ENCODE results near the gene CEP128. TPM values are rescaled to one million over a fixed set of nuclear protein-coding genes. Genes with fewer than 3 reads are reported as not detected.

Gene CEP128
- total RNA-seq, 4 donors from 2014 or later: 7.4 to 30.4 (median 11.7) TPM

DNA sequence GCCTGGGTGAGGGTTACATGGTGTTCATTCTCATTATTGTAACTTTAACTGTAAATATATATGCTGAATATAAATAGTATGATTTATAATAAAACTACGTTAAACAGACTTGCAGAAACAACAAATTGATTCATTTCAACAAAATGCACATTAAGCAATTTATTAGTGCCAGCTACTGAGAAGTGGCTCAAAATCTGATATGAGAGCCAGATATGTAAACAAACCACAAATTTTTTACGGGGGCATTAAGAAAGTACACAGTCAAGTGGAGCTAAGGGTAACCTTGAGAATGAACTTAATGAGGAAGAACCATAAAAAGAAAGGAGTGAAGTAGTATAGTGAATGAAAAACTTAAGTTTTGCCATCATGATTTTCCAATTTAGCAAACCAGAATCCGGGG, 40.3 kb downstream of the CEP128 start:
- no peaks in the 10 kb centered on the region for H3K9me3 ChIP-seq
- no peaks in the 10 kb centered on the region for H3K4me1 ChIP-seq
- no peak for TF ChIP-seq EP300 (IDR thresholded peaks at IDR 0.05)
- TF ChIP-seq, protein P1, sequence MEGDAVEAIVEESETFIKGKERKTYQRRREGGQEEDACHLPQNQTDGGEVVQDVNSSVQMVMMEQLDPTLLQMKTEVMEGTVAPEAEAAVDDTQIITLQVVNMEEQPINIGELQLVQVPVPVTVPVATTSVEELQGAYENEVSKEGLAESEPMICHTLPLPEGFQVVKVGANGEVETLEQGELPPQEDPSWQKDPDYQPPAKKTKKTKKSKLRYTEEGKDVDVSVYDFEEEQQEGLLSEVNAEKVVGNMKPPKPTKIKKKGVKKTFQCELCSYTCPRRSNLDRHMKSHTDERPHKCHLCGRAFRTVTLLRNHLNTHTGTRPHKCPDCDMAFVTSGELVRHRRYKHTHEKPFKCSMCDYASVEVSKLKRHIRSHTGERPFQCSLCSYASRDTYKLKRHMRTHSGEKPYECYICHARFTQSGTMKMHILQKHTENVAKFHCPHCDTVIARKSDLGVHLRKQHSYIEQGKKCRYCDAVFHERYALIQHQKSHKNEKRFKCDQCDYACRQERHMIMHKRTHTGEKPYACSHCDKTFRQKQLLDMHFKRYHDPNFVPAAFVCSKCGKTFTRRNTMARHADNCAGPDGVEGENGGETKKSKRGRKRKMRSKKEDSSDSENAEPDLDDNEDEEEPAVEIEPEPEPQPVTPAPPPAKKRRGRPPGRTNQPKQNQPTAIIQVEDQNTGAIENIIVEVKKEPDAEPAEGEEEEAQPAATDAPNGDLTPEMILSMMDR (IDR thresholded peaks at IDR 0.05): no peak
- no peak for TF ChIP-seq POLR2A (IDR thresholded peaks at IDR 0.05)
- TF ChIP-seq POLR2AphosphoS5 (IDR thresholded peaks at IDR 0.05): no peak

DNA sequence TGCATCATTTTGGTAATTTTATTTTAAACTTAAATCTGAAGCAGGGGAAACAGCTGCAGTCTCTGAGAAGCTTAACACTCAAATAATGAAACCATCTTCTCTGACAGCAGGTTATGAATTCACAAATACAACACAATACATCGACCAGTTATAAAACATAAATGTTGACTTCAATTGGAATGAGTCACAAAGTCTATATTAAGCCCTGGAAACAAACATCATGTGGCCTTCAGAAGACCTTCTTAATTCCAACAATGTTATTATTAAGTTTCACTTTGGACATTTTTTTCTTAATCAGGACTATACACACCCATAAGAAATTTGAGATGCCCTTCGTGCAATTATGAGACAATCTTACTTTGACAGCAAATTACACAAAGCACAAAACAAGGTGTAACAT, 68.9 kb downstream of the CEP128 start:
- Histone ChIP-seq H3K4me1 (no peaks in the 10 kb centered on the region), H3K27me3 (no peaks in the 10 kb centered on the region), H3K27ac (no peak overlapping the region), H3K4me3 (no peak overlapping the region), H3K36me3 (no peaks in the 10 kb centered on the region), H3K9me3 (peaks cover 10% of the 10 kb centered on the region)
- TF ChIP-seq EP300 (IDR thresholded peaks at IDR 0.05): no peak
- TF ChIP-seq POLR2A (IDR thresholded peaks at IDR 0.05): no peak
- TF ChIP-seq, protein P1 (IDR thresholded peaks at IDR 0.05): no peak
- no peak for TF ChIP-seq POLR2AphosphoS5 (IDR thresholded peaks at IDR 0.05)
- 80% methylated on average over 2 of the region's 2 CpGs for WGBS
- DNase-seq (ENCODE audit: low spot score in 2 of 2): no peak

More for the DNA sequence above, 40.3 kb downstream of the CEP128 start:
- H3K27me3 ChIP-seq: no peaks in the 10 kb centered on the region
- H3K4me3 ChIP-seq: no peak overlapping the region
- H3K36me3 ChIP-seq: peaks cover 4% of the 10 kb centered on the region
- no peak overlapping the region for H3K27ac ChIP-seq
- DNase-seq (ENCODE audit: low spot score in 2 of 2): no peak
- WGBS: 85% methylated on average over 3 of the region's 3 CpGs

GRCh38 chr14:80868260-80868659, 73.3 kb downstream of the CEP128 start:
- DNase-seq (ENCODE audit: low spot score in 2 of 2): no peak
- H3K27me3 ChIP-seq: no peaks in the 10 kb centered on the region
- 83% methylated on average over 1 of the region's 1 CpG for WGBS
- H3K4me3 ChIP-seq: no peak overlapping the region
- H3K27ac ChIP-seq: no peak overlapping the region
- no peaks in the 10 kb centered on the region for H3K36me3 ChIP-seq
- no peaks in the 10 kb centered on the region for H3K4me1 ChIP-seq
- no peak for TF ChIP-seq POLR2A (IDR thresholded peaks at IDR 0.05)
- TF ChIP-seq, protein P1 (IDR thresholded peaks at IDR 0.05): no peak
- TF ChIP-seq EP300 (IDR thresholded peaks at IDR 0.05): no peak
- no peak for TF ChIP-seq POLR2AphosphoS5 (IDR thresholded peaks at IDR 0.05)
- H3K9me3 ChIP-seq: peaks cover 20% of the 10 kb centered on the region

DNA sequence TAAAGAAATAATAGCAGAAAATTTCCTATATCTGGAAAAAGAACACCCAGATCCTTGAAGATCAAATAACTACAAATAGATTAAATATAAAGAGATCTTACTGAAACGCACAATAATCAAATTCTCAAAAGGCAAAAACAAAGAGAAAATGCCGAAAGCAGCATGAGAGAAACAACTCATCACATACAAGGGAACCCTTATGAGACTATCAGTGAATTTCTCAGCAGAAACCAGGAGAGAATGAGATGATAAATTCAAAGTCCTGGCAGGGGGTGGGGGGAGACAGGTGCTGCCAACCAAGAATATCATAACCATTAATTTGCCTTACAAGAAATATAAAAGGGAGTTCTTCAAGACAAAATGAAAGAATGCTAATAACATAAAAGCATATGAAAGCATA, 73.7 kb downstream of the CEP128 start:
- H3K4me1 ChIP-seq: no peaks in the 10 kb centered on the region
- no peaks in the 10 kb centered on the region for H3K36me3 ChIP-seq
- no peak overlapping the region for H3K4me3 ChIP-seq
- DNase-seq (ENCODE audit: low spot score in 2 of 2): no peak
- 93% methylated on average over 2 of the region's 2 CpGs for whole genome bisulfite sequencing
- TF ChIP-seq POLR2AphosphoS5 (IDR thresholded peaks at IDR 0.05): no peak
- TF ChIP-seq, protein P1 (IDR thresholded peaks at IDR 0.05): no peak
- no peak for TF ChIP-seq EP300 (IDR thresholded peaks at IDR 0.05)
- TF ChIP-seq POLR2A (IDR thresholded peaks at IDR 0.05): no peak
- no peak overlapping the region for H3K27ac ChIP-seq
- peaks cover 20% of the 10 kb centered on the region for H3K9me3 ChIP-seq
- H3K27me3 ChIP-seq: no peaks in the 10 kb centered on the region

- Histone ChIP-seq H3K27ac (no peak overlapping the region), H3K36me3 (no peaks in the 10 kb centered on the region), H3K4me1 (no peaks in the 10 kb centered on the region), H3K9me3 (peaks cover 20% of the 10 kb centered on the region), H3K4me3 (no peak overlapping the region), H3K27me3 (no peaks in the 10 kb centered on the region)
- TF ChIP-seq, protein P1 (IDR thresholded peaks at IDR 0.05): no peak
- no peak for TF ChIP-seq POLR2A (IDR thresholded peaks at IDR 0.05)
- TF ChIP-seq EP300 (IDR thresholded peaks at IDR 0.05): no peak
- no peak for TF ChIP-seq POLR2AphosphoS5 (IDR thresholded peaks at IDR 0.05)
- DNase-seq (ENCODE audit: low spot score in 2 of 2): no peak
- 0% methylated on average over 1 of the region's 1 CpG for WGBS
Measured at GRCh38 chr14:80867091-80867490, 74.4 kb downstream of the CEP128 start.

All from suprapubic skin (tissue), 4 donors.